ENCODE results near the gene ZFR2. TPM values are rescaled to one million over a fixed set of nuclear protein-coding genes. Genes with fewer than 3 reads are reported as not detected.
"Not testable (repeated sequence)": the region's sequence is repeated elsewhere in the genome, so short reads cannot be mapped to it uniquely, and the experiment has no call there.

ZFR2 gene
- total RNA-seq, 1 experiment from 2014 or later: not detected

- no peak for DNase-seq (ENCODE audit: low read depth)
These were observed 94.9 kb downstream of the ZFR2 start for GRCh38 chr19:3773814-3774515.

DNA sequence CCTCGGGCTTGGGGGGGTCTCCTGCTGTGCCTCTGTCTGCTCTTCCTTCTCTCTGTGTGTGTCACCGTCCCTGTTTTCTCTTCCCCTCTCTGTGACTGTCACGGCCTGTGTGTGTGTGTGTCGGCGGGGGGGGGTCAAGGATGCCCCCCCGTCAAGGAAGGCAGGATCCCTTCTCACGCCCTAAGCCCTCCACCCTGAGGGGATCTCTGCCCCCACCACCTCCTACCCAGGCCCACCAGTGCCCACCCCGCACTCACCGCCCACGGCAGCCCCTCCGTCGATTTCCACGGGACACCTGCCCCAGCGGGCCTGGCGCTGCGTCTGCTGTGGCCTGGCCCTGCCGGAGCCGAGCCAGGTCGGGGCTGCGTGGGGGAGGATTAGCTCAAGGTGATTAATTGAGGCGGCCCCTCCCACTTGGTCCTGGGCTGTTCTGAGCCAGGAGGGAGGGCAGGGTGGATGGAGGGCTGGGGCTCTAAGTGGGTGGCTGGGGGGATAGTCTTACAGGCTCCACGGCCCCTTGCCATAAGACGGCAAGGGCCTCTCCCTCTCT is 96.9 kb downstream of the ZFR2 start, which contains the start of gene RAX2:
RAX2 (minus strand) TSS at position 323 of the 550 bp plus-strand sequence. CDS start 486 bp downstream, outside the sequence.
- no peak for DNase-seq (ENCODE audit: low read depth)

DNA sequence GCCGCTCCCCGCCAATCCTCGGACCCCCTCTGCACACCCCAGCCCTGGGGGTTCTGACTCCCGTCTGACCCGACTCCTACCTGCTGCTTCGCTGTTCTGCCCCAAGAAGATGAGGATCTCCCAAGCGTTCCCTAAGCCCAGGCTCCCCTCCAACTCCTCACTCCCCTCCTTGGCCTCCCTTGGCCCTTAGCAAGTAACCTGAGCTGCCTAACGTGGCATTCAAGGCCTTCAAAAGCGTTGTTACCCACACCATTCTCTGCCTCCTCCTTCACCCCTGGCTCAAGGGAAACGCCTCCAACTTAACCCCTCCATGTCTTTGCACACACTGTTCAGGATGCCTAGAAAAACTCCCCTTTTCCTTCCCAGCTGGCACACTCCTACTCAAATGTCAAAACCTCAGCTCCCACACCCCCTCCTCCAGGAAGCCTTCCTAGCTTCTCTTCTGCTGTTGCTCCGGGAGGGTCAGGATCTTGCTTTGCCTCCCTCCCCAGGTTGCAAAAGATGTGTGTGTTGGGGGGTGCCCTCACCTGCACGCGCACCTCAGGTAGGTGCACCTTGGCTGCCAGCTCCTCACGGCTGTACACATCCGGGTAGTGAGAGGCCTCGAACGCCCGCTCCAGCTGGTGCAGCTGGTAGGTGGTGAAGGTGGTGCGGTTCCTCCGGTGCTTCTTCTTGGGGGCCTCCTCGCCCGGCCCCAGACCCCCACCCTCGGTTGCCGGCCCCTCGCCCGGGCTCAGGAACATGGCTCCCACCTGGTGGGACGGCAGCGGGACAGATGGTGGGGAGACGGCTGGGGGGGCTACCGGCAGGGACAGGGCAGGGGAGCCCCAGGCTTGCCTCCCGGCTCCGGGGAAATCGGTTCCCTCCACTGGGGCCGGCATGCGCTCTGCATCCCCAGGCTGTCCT is 97.6 kb downstream of the ZFR2 start:
- DNase-seq (ENCODE audit: low read depth): no peak

- DNase-seq (ENCODE audit: low read depth): no peak
These were observed 98.5 kb downstream of the ZFR2 start for GRCh38 chr19:3770136-3770999.

DNA sequence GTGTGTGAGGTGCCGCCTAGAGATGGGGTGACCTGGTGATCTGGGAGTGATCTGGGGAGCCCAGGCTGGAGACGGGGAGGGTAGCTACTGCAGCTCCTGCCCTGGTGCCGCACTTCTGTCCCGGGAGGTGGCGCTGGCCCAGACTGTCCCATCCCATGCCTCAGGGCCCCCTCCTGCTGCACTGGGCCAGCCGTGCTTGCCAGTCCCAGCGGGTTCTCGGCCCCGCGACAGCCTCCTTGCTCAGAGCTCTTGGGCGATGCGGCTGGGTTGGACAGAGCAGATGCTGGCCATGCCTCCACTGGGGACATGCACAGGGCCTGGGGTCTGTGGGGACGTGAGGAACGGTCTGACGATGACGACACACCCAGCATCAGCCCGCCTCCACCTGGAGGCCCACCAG is 99.3 kb downstream of the ZFR2 start:
- no peak for DNase-seq (ENCODE audit: low read depth)

DNA sequence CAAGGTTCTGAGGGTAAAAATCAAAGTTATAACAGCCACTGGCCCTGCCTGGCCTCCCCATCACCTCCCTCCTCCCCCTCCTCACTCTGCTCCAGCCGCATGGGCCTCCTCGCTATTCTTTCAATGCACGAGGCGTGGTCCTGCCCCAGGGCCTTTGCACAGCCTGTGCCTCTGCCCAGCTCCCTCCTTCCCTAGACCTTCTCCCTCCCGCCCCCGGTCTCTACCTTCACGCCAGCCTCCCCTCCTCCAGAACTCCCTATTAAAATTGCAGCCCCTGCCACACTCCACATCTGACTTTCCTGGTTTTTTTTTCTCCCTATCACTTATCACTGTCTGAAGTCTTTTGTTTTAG is 100.1 kb downstream of the ZFR2 start:
- no peak for DNase-seq (ENCODE audit: low read depth)

DNA sequence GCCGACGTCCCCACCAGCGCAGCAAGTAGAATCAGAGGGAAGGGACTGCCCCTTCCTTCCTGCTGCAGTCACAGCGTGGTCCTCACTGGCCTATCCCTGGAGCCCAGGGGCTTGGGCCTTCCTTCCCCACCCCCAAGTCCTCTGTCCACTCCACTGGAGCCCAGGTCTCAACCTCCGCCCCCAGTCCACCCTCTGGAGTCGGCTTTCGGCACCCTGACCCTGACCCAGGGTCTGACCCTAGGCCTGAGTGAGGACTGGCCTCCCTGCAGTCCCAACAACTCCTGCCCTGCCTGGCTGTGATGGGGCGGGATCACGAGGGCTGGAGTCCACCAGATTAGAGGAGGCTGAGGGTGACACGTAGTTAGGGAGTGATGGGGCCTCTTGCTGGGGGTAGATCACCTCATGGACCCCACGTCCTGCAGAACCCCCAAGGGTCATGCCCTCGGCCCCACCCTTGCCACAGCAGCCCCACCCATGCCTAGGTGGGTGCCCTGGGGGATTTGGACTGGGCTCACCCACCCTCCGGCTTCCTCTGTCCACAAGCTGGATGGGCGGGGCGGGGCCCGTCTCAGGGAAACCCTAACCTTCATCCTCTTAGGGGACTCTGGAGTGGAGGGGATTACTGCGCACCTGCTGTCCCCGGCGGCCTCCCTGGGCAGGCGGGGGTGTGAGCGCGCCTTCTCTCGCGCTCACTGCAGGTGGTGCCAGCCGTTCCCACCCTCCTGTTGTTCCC is 100.7 kb downstream of the ZFR2 start:
- no peak for DNase-seq (ENCODE audit: low read depth)

DNA sequence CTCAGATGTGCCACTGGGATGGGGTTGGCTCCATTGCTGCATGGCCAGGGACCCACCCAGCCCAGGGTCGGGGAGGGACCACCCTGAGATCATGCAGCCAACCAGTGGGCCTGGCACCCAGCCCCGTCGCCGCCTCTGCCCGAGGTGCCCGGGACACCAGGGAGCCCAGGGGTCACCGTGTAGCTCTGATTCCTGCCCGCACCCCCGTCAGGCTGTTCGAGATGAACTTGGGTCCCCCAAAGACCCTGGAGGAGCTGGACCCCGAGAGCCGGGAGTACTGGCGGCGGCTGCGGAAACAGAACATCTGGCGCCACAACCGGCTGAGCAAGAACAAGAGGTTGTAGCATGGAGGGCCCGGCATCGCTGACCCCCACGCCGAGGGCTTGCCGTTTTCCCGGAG is 101.8 kb downstream of the ZFR2 start:
- no peak for DNase-seq (ENCODE audit: low read depth)

- DNase-seq (ENCODE audit: low read depth): no peak
These were observed 102.3 kb downstream of the ZFR2 start for GRCh38 chr19:3766520-3766919.

DNA sequence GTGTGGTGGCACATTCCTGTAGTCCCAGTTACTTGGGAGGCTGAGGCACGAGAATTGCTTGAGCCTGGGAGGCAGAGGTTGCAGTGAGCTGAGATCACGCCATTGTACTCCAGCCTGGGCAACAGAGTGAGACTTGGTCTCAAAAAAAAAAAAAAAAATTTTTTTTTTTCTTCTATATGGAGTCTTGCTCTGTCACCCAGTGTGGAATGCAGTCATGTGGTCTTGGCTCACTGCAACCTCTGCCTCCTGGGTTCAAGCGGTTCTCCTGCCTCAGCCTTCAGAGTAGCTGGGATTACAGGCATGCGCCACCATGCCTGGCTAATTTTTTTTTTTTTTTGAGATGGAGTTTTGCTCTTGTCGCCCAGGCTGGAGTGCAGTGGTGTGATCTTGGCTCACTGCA is 103.1 kb downstream of the ZFR2 start:
- DNase-seq (ENCODE audit: low read depth): peak; percentile 26

DNA sequence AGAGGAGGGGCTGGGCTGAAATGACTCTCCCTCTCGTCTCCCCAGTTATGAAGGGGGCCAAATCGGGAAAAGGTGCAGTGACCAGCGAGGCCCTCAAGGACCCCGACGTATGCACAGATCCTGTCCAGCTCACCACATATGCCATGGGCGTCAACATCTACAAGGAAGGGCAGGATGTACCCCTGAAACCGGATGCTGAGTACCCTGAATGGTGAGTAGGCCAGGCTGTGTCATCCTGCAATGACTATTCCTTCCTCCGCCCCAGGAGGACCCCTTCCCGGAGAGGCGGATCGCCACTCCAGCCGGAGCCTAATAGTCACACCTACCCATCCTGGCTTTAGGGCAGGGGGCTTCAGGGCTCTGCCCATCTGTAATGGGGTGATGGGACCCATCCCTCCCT is 103.7 kb downstream of the ZFR2 start:
- DNase-seq (ENCODE audit: low read depth): no peak

DNA sequence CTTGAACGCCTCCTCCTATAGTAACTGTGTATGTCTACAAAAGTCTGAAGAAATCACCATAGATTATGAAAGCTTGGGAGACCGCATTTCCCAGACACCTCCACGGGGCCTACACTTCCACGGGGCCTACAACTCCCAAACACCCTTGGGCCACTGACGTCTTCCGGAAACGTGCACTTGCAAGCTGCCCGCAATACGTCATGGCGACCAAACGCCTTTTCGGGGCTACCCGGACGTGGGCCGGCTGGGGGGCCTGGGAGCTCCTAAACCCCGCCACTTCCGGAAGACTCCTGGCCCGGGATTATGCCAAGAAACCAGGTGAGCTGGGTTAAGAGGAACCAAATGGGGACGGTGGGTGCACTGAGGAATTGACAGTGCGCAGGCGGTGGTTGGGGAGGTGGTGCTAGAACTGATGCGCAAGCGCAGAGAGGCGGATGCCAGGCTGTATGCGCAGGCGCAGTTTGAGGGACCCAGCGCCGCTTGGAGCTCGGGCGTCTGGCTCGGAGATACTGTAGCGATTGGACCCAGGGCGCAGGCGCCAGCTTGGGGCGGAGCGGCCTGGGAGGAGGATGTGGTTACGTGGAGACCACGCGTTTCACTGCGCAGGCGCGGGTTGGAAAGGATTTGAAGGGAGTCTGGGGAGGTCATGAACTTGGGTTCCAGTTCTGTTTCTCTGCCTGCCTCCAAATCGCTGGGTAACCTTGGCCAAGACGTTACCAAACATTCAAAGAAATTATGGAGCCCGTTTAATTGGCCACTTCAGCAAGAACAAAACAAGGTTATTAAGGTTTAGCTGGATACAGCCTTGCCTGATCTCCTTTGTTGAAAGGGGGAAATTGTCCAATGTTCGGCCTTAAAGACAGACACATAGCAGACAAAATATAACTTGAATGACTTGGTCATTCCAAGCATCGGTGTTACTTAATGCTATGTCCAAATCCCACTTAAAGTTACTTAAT is 106.1 kb downstream of the ZFR2 start, which contains the start of gene MRPL54:
MRPL54 (plus strand) TSS at position 182 of the 959 bp plus-strand sequence; CDS start at position 201, 19 bp downstream.
- DNase-seq (ENCODE audit: low read depth): peak; percentile 98

DNA sequence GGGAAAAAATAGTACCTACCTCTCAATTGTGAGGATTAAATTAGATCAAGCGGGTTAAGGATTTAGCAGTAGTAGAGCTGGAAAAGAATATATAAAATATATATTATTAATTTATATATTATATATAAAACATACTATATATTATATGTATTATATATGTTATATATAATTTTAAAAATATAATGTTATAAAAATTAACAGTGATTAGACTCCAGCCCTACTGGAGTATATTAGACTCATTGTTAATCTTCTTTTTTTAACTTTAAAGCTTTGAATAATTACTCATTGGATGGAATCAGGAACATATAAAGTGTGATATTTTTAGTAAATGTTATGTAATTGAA is 106.7 kb downstream of the ZFR2 start:
- DNase-seq (ENCODE audit: low read depth): no peak

DNA sequence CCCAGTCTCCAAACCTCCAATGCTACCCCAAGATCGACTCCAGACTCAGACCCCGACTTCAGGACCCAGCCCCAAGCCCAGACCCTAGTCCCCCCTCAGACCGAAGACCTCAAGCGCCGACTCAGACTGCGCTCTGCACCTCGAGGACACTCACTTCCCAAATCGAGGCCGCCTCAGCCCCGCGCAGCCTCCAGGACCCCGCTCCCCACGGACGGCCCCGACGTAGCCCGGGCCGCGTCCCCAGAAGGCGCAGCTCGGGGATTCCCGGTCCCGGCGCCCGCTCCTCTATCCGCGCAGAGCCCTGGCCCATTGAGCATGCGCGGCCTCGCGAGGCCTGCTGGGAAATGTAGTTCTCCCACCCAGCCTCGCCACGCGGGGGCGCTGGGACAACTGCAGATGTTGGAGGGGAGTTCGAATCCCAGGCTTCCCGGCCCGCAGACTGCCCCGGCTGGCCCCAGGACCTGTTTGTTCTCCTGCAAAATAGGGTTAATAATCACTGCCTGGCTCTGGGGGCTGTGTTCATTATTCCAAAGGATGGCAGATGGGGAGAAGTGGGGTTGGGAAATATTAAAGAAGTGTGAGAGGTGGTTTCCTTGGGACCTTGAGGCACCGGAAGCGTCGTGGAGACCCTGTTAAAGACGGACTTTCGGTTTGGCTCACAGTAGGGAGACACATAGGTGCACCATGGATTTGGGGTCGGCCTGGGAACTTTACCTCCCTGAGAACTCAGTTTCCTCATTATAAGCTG is 107.3 kb downstream of the ZFR2 start, which contains the start of gene APBA3:
APBA3 (minus strand) TSS at position 311 of the 748 bp plus-strand sequence. CDS start 1,428 bp downstream, outside the sequence.
- DNase-seq (ENCODE audit: low read depth): peak; percentile 87

DNA sequence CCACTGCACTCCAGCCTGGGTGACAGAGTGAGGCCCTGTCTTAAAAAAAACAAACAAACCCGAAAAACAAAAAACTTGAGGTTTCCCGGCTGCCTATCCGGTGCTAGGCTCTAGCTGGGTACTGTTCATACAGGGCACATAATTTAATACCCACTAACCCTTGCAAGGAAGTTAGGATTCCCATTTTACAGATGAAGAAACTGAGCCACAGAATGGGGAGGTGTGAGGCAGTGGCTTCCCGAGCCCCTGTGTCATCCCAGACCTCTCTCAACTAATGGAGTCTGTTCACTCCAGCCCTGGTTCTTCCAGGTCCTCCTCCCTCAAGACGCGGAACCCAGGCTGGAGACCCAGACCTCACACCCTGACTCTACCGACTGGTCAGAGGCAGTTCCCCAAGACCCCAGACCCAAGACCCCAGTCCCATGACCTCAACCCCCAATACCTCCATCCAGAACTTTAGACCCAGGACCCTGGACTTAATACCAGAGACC is 107.9 kb downstream of the ZFR2 start:
- no peak for DNase-seq (ENCODE audit: low read depth)

- DNase-seq (ENCODE audit: low read depth): no peak
These were observed 109.2 kb downstream of the ZFR2 start for GRCh38 chr19:3759482-3760254.

- not testable (repeated sequence) for DNase-seq (ENCODE audit: low read depth)
These were observed 110.5 kb downstream of the ZFR2 start for GRCh38 chr19:3758297-3758696.

GRCh38 chr19:3757705-3758104 is 111.1 kb downstream of the ZFR2 start:
- not testable (repeated sequence) for DNase-seq (ENCODE audit: low read depth)

Measured in M059J (cell line).